NCI-H1048 (cell line): ENCODE measurements around the gene ACTN1.

Experiments used
- DNase-seq: peaks from one replicate; lab custom pipeline; 2025; lab: John Stamatoyannopoulos, UW

The ACTN1 gene

GRCh38 chr14:68916358-68916941 is 62.7 kb downstream of the ACTN1 start:
- no peak for DNase-seq

GRCh38 chr14:68913516-68913915 is 65.6 kb downstream of the ACTN1 start:
- no peak for DNase-seq

- no peak for DNase-seq
Measured at GRCh38 chr14:68911594-68912227, 67.4 kb downstream of the ACTN1 start.

GRCh38 chr14:68910540-68910939 is 68.6 kb downstream of the ACTN1 start:
- no peak for DNase-seq

GRCh38 chr14:68908803-68909202 is 70.3 kb downstream of the ACTN1 start:
- no peak for DNase-seq

GRCh38 chr14:68908201-68908600 is 70.9 kb downstream of the ACTN1 start:
- DNase-seq: no peak

- no peak for DNase-seq
Measured at GRCh38 chr14:68906439-68906838, 72.7 kb downstream of the ACTN1 start.

- no peak for DNase-seq
Measured at GRCh38 chr14:68905107-68905895, 73.8 kb downstream of the ACTN1 start.

- no peak for DNase-seq
Measured at GRCh38 chr14:68902357-68902756, 76.7 kb downstream of the ACTN1 start.

- DNase-seq: no peak
Measured at GRCh38 chr14:68899033-68899603, 80.0 kb downstream of the ACTN1 start.

GRCh38 chr14:68898248-68899032 is 80.7 kb downstream of the ACTN1 start:
- DNase-seq: no peak

GRCh38 chr14:68897559-68898155 is 81.4 kb downstream of the ACTN1 start:
- no peak for DNase-seq

GRCh38 chr14:68896132-68896531 is 83.0 kb downstream of the ACTN1 start:
- no peak for DNase-seq

- DNase-seq: no peak
Measured at GRCh38 chr14:68894802-68895703, 84.0 kb downstream of the ACTN1 start.

GRCh38 chr14:68894123-68894522 is 85.0 kb downstream of the ACTN1 start:
- DNase-seq: no peak

- DNase-seq: no peak
Measured at GRCh38 chr14:68893566-68893965, 85.5 kb downstream of the ACTN1 start.

- no peak for DNase-seq
Measured at GRCh38 chr14:68892961-68893360, 86.1 kb downstream of the ACTN1 start.

- no peak for DNase-seq
Measured at GRCh38 chr14:68891851-68892660, 87.0 kb downstream of the ACTN1 start.

- DNase-seq: no peak
Measured at GRCh38 chr14:68890173-68890931, 88.8 kb downstream of the ACTN1 start.
